Progenitor cell of endocrine pancreas (in vitro differentiated cells): Measurements from ENCODE around the gene IFT27. TPM values are rescaled to one million over a fixed set of nuclear protein-coding genes. Genes with fewer than 3 reads are reported as not detected.

Experiments used
- DNase-seq: peaks from one replicate; pipeline ENCODE4 v3.0.0; 2021; ENCODE audit warnings: low spot score; ENCODE audit not compliant: unreplicated experiment
- H3K27ac Mint-ChIP-seq: 2 replicates; pipeline ENCODE4 v1.8.0; 2021; ENCODE audit warnings: mild to moderate bottlenecking, moderate library complexity, mixed read lengths
- H3K27me3 Mint-ChIP-seq: 2 replicates; pipeline ENCODE4 v1.8.0; 2021; ENCODE audit warnings: mixed read lengths
- H3K36me3 Mint-ChIP-seq: 2 replicates; pipeline ENCODE4 v1.8.0; 2022; ENCODE audit warnings: mixed read lengths; ENCODE audit not compliant: insufficient read depth
- H3K4me1 Mint-ChIP-seq: 2 replicates; pipeline ENCODE4 v1.8.0; 2021; ENCODE audit warnings: low read depth, mixed read lengths
- H3K4me3 Mint-ChIP-seq: 2 replicates; pipeline ENCODE4 v1.8.0; 2021; ENCODE audit warnings: low read depth, mild to moderate bottlenecking, moderate library complexity, mixed read lengths
- H3K9me3 Mint-ChIP-seq: 2 replicates; pipeline ENCODE4 v1.8.0; 2021; ENCODE audit warnings: low read depth, mixed read lengths
- CTCF ChIP-seq: fragments of 200-600 bp; sonication (generic); IDR thresholded peaks from one replicate; pipeline ENCODE4 v1.5.0; 2021; ENCODE audit warnings: antibody characterized with exemption, mild to moderate bottlenecking; ENCODE audit not compliant: unreplicated experiment
- total RNA-seq: library from RNA; stranded (reverse); gene quantifications from 2 replicates; pipeline ENCODE4 v1.2.1, GENCODE V29; 2021

IFT27 gene
- total RNA-seq, 1 donor from 2014 or later, result 52.3 TPM

GRCh38 chr22:36814801-36815200 is 38.9 kb upstream of the IFT27 start:
- Mint-ChIP-seq H3K4me1 (no peaks in the 10 kb centered on the region), H3K4me3 (no peak overlapping the region), H3K36me3 (no peaks in the 10 kb centered on the region), H3K27me3 (peaks cover 80% of the 10 kb centered on the region), H3K9me3 (no peaks in the 10 kb centered on the region), H3K27ac (no peak overlapping the region)
- no peak for DNase-seq
- no peak for TF ChIP-seq CTCF

- peaks cover 70% of the 10 kb centered on the region for H3K27me3 Mint-ChIP-seq
- no peaks in the 10 kb centered on the region for H3K36me3 Mint-ChIP-seq
Measured at GRCh38 chr22:36811094-36811800, 35.3 kb upstream of the IFT27 start.

GRCh38 chr22:36809351-36809750 is 33.4 kb upstream of the IFT27 start:
- Mint-ChIP-seq H3K4me3 (no peak overlapping the region), H3K4me1 (no peaks in the 10 kb centered on the region), H3K36me3 (no peaks in the 10 kb centered on the region), H3K27me3 (peaks cover 59% of the 10 kb centered on the region), H3K9me3 (no peaks in the 10 kb centered on the region), H3K27ac (no peak overlapping the region)
- TF ChIP-seq CTCF, result no peak
- DNase-seq, result no peak

More at GRCh38 chr22:36811094-36811800, 35.3 kb upstream of the IFT27 start:
- DNase-seq, result no peak
- TF ChIP-seq CTCF, result no peak
- Mint-ChIP-seq H3K4me1 (no peaks in the 10 kb centered on the region), H3K27ac (no peak overlapping the region), H3K4me3 (no peak overlapping the region), H3K9me3 (no peaks in the 10 kb centered on the region)

GRCh38 chr22:36808721-36809344 is 32.9 kb upstream of the IFT27 start:
- Mint-ChIP-seq H3K4me1 (no peaks in the 10 kb centered on the region), H3K4me3 (no peak overlapping the region), H3K9me3 (no peaks in the 10 kb centered on the region), H3K36me3 (no peaks in the 10 kb centered on the region), H3K27me3 (peaks cover 58% of the 10 kb centered on the region), H3K27ac (no peak overlapping the region)
- no peak for TF ChIP-seq CTCF
- DNase-seq, result no peak

- Mint-ChIP-seq H3K27ac (no peak overlapping the region), H3K4me1 (no peaks in the 10 kb centered on the region), H3K9me3 (no peaks in the 10 kb centered on the region), H3K36me3 (no peaks in the 10 kb centered on the region), H3K4me3 (no peak overlapping the region), H3K27me3 (peaks cover 54% of the 10 kb centered on the region)
- no peak for TF ChIP-seq CTCF
- no peak for DNase-seq
Measured at GRCh38 chr22:36807627-36808026, 31.7 kb upstream of the IFT27 start.
